ENCODE measurements around the gene CD55. TPM values are rescaled to one million over a fixed set of nuclear protein-coding genes. Genes with fewer than 3 reads are reported as not detected.

Gene CD55
- total and polyA plus RNA-seq, 2 of the 13 experiments (the other 11 are each of a cell fraction or from before 2014, with no cell fraction given): 6.0 to 56.0 TPM

GRCh38 chr1:207334337-207334736 is 12.9 kb downstream of the CD55 start:
- Histone ChIP-seq H3K27me3 (ENCODE audit: control insufficient read depth in 1 of 2, insufficient read depth in 2 of 2, low read length in 2 of 2) (no peaks in the 10 kb centered on the region), H3K4me1 (ENCODE audit: insufficient read depth, low read length) (peaks cover 11% of the 10 kb centered on the region), H3K4me2 (ENCODE audit: low read depth, low read length) (no peak overlapping the region), H3K36me3 (replicated peaks in 1 of 2; ENCODE audit: control insufficient read depth in 1 of 2, insufficient read depth in 2 of 2, low read length in 2 of 2) (peaks cover 0 to 8% of the 10 kb centered on the region in 2 experiments; a peak in 1 of 5 replicates), H3K9me3 (ENCODE audit: low read length) (peaks cover 11% of the 10 kb centered on the region), H4K20me1 (ENCODE audit: insufficient read depth, low read length) (no peaks in the 10 kb centered on the region), H3K9ac (ENCODE audit: insufficient read depth, low read depth, low read length) (no peak overlapping the region), H3K27ac (ENCODE audit: extremely low read length, insufficient read depth, low read length) (no peak overlapping the region), H2AFZ (ENCODE audit: low read length) (no peak overlapping the region), H3K4me3 (replicated peaks in 1 of 3; ENCODE audit: insufficient read depth in 1 of 3, low read depth in 2 of 3, low read length in 3 of 3) (no peak overlapping the region), H3K79me2 (ENCODE audit: insufficient read depth, low read length) (no peaks in the 10 kb centered on the region)
- ATAC-seq (no peak), FAIRE-seq (no peak), DNase-seq (ENCODE audit: low spot score) (no peak)
- TF ChIP-seq ZNF616 (CRISPR knock-in tag; IDR thresholded peaks at IDR 0.05; ENCODE audit: low read depth) (no peak), SOX5 (CRISPR knock-in tag; IDR thresholded peaks at IDR 0.05; ENCODE audit: borderline replicate concordance) (no peak), KMT2A (CRISPR knock-in tag; IDR thresholded peaks at IDR 0.05) (no peak), BRD4 (CRISPR knock-in tag; IDR thresholded peaks at IDR 0.05) (no peak), TBP (CRISPR knock-in tag; IDR thresholded peaks at IDR 0.05) (no peak), ZNF234 (CRISPR knock-in tag; conservative IDR thresholded peaks at IDR 0.05) (no peak), U2AF2 (IDR thresholded peaks at IDR 0.05; ENCODE audit: low read depth, low read length) (no peak), SCMH1 (CRISPR knock-in tag; IDR thresholded peaks at IDR 0.05; ENCODE audit: borderline replicate concordance) (no peak), CREBL2 (CRISPR knock-in tag; IDR thresholded peaks at IDR 0.05; ENCODE audit: borderline replicate concordance) (no peak), GABPB1 (CRISPR knock-in tag; IDR thresholded peaks at IDR 0.05) (no peak), ZBTB20 (CRISPR knock-in tag; IDR thresholded peaks at IDR 0.05; ENCODE audit: borderline replicate concordance, low read depth) (no peak)
- WGBS (ENCODE audit: low lambda C conversion rate): 94% methylated on average over 1 of the region's 1 CpG
- no TSS peak for BruUV-seq (replicated peaks)
- in situ Hi-C loops (cut with HindIII; ENCODE audit: extremely low pct_ligation_motif_present, low pct_unique_long_range_greater_than_20kb): no loop called here
- intact Hi-C loops (cut with micrococcal nuclease; ENCODE audit: unreplicated experiment): no loop called here
- CTCF ChIA-PET (ENCODE audit: low intra/inter-chr PET ratio, low total read pairs): no interaction called here
- POLR2A ChIA-PET: interaction anchor here (4.4 kb wide), 1 partner anchor 13 kb away, joined by 25 read pairs; the partner anchor contains the start of gene CD55
